HUES64 (cell line): ENCODE measurements around the gene BCAS3.
"Not testable (repeated sequence)": the region's sequence is repeated elsewhere in the genome, so short reads cannot be mapped to it uniquely, and the experiment has no call there.

Experiments used
- H3K27ac ChIP-seq: 2 replicates; pipeline ENCODE4 v1.7.0; 2013; ENCODE audit warnings: low read depth, low read length, inconsistent platforms
- H3K27me3 ChIP-seq: 2 replicates; pipeline ENCODE4 v1.6.1; 2013; ENCODE audit warnings: mild to moderate bottlenecking, low read length; ENCODE audit not compliant: insufficient read depth
- H3K36me3 ChIP-seq: 2 replicates; pipeline ENCODE4 v1.6.1; 2013; ENCODE audit warnings: mild to moderate bottlenecking, low read length; ENCODE audit not compliant: insufficient read depth
- H3K4me1 ChIP-seq: 2 replicates; pipeline ENCODE4 v1.6.1; 2013; ENCODE audit warnings: mild to moderate bottlenecking, low read length, moderate library complexity; ENCODE audit not compliant: insufficient read depth
- H3K4me3 ChIP-seq: 2 replicates; pipeline ENCODE4 v1.5.1; 2013; ENCODE audit warnings: mild to moderate bottlenecking, low read length, moderate library complexity
- H3K9ac ChIP-seq: 2 replicates; pipeline ENCODE4 v1.6.1; 2013; ENCODE audit warnings: mild to moderate bottlenecking, low read depth, low read length
- H3K9me3 ChIP-seq: 2 replicates; pipeline ENCODE4 v1.6.1; 2013; ENCODE audit warnings: low read depth, low read length; ENCODE audit not compliant: insufficient read depth
- WGBS: fragments of 150-250, 120-280 bp; methylation state at CpG from one replicate; pipeline ENCODE4 v1.1.7; 2013; ENCODE audit warnings: missing lambda C conversion rate; 5-methylcytosine and 5-hydroxymethylcytosine counted together

Gene BCAS3

GRCh38 chr17:60759756-60760155 lies 82.1 kb downstream of the BCAS3 start:
- H3K4me3 ChIP-seq, result no peak overlapping the region
- H3K36me3 ChIP-seq, result no peaks in the 10 kb centered on the region
- H3K9ac ChIP-seq, result no peak overlapping the region
- H3K27ac ChIP-seq, result no peak overlapping the region
- H3K27me3 ChIP-seq, result no peaks in the 10 kb centered on the region
- no peaks in the 10 kb centered on the region for H3K4me1 ChIP-seq
- no peaks in the 10 kb centered on the region for H3K9me3 ChIP-seq

GRCh38 chr17:60761301-60761700 lies 83.7 kb downstream of the BCAS3 start:
- H3K4me1 ChIP-seq, result not testable (repeated sequence)
- 94% methylated on average over 6 of the region's 6 CpGs for WGBS

GRCh38 chr17:60766778-60767190 lies 89.1 kb downstream of the BCAS3 start:
- Histone ChIP-seq H3K27me3 (no peaks in the 10 kb centered on the region), H3K36me3 (no peaks in the 10 kb centered on the region), H3K4me3 (no peak overlapping the region), H3K4me1 (no peaks in the 10 kb centered on the region), H3K27ac (no peak overlapping the region), H3K9ac (no peak overlapping the region), H3K9me3 (peaks cover 6% of the 10 kb centered on the region)
- 91% methylated on average over 13 of the region's 13 CpGs for WGBS

More at GRCh38 chr17:60761301-60761700, 83.7 kb downstream of the BCAS3 start:
- not testable (repeated sequence) for H3K9me3 ChIP-seq, H3K36me3 ChIP-seq, H3K27ac ChIP-seq, H3K27me3 ChIP-seq, H3K9ac ChIP-seq, H3K4me3 ChIP-seq

GRCh38 chr17:60767744-60768308 lies 90.2 kb downstream of the BCAS3 start:
- peaks cover 6% of the 10 kb centered on the region for H3K9me3 ChIP-seq
- no peaks in the 10 kb centered on the region for H3K4me1 ChIP-seq
- no peak overlapping the region for H3K27ac ChIP-seq
- no peaks in the 10 kb centered on the region for H3K36me3 ChIP-seq
- no peak overlapping the region for H3K4me3 ChIP-seq
- 98% methylated on average over 4 of the region's 4 CpGs for WGBS
- no peaks in the 10 kb centered on the region for H3K27me3 ChIP-seq
- no peak overlapping the region for H3K9ac ChIP-seq

GRCh38 chr17:60769327-60769726 lies 91.7 kb downstream of the BCAS3 start:
- WGBS, result 91% methylated on average over 3 of the region's 3 CpGs

GRCh38 chr17:60770946-60771422 lies 93.3 kb downstream of the BCAS3 start:
- Histone ChIP-seq H3K9me3 (peaks cover 6% of the 10 kb centered on the region), H3K4me1 (no peaks in the 10 kb centered on the region), H3K4me3 (no peak overlapping the region), H3K27ac (no peak overlapping the region), H3K27me3 (no peaks in the 10 kb centered on the region), H3K9ac (no peak overlapping the region), H3K36me3 (no peaks in the 10 kb centered on the region)
- WGBS, result 94% methylated on average over 4 of the region's 8 CpGs

More at GRCh38 chr17:60769327-60769726, 91.7 kb downstream of the BCAS3 start:
- Histone ChIP-seq H3K4me1 (no peaks in the 10 kb centered on the region), H3K36me3 (no peaks in the 10 kb centered on the region), H3K9ac (no peak overlapping the region), H3K27ac (no peak overlapping the region), H3K4me3 (no peak overlapping the region), H3K27me3 (no peaks in the 10 kb centered on the region), H3K9me3 (peaks cover 6% of the 10 kb centered on the region)

GRCh38 chr17:60771621-60772020 lies 94.0 kb downstream of the BCAS3 start:
- not testable (repeated sequence) for H3K27me3 ChIP-seq
- WGBS, result 90% methylated on average over 3 of the region's 5 CpGs

GRCh38 chr17:60773552-60773951 lies 95.9 kb downstream of the BCAS3 start:
- H3K36me3 ChIP-seq, result no peaks in the 10 kb centered on the region
- H3K27me3 ChIP-seq, result no peaks in the 10 kb centered on the region
- no peak overlapping the region for H3K9ac ChIP-seq
- no peaks in the 10 kb centered on the region for H3K9me3 ChIP-seq
- no peak overlapping the region for H3K4me3 ChIP-seq
- 98% methylated on average over 7 of the region's 7 CpGs for WGBS
- H3K4me1 ChIP-seq, result no peaks in the 10 kb centered on the region
- H3K27ac ChIP-seq, result no peak overlapping the region

More at GRCh38 chr17:60771621-60772020, 94.0 kb downstream of the BCAS3 start:
- not testable (repeated sequence) for H3K9ac ChIP-seq, H3K9me3 ChIP-seq, H3K4me1 ChIP-seq, H3K4me3 ChIP-seq, H3K27ac ChIP-seq, H3K36me3 ChIP-seq

- Histone ChIP-seq H3K9me3 (no peaks in the 10 kb centered on the region), H3K36me3 (no peaks in the 10 kb centered on the region), H3K27ac (no peak overlapping the region), H3K27me3 (no peaks in the 10 kb centered on the region), H3K9ac (no peak overlapping the region), H3K4me1 (no peaks in the 10 kb centered on the region), H3K4me3 (no peak overlapping the region)
Measured at GRCh38 chr17:60781880-60782412, 104.3 kb downstream of the BCAS3 start.

- Histone ChIP-seq H3K27ac (no peak overlapping the region), H3K4me1 (no peaks in the 10 kb centered on the region), H3K9me3 (no peaks in the 10 kb centered on the region), H3K4me3 (no peak overlapping the region), H3K36me3 (no peaks in the 10 kb centered on the region), H3K9ac (no peak overlapping the region), H3K27me3 (no peaks in the 10 kb centered on the region)
- WGBS, result 85% methylated on average over 2 of the region's 3 CpGs
Measured at GRCh38 chr17:60782742-60783141, 105.1 kb downstream of the BCAS3 start.

- H3K9me3 ChIP-seq, result no peaks in the 10 kb centered on the region
- no peaks in the 10 kb centered on the region for H3K36me3 ChIP-seq
- no peaks in the 10 kb centered on the region for H3K4me1 ChIP-seq
- no peak overlapping the region for H3K4me3 ChIP-seq
- no peaks in the 10 kb centered on the region for H3K27me3 ChIP-seq
- no peak overlapping the region for H3K27ac ChIP-seq
- H3K9ac ChIP-seq, result no peak overlapping the region
Measured at GRCh38 chr17:60790205-60790604, 112.6 kb downstream of the BCAS3 start.
